Sigmoid colon (tissue), 4 donors: ENCODE results near the gene ATP6V1C2.

Experiments
- CTCF ChIP-seq, 4 experiments: fragments of 450-650 bp in 3 of 4; fragments of 200-600 bp in 1 of 4; IDR thresholded peaks; one replicate each; pipeline ENCODE4 v1.5.1; 2016 to 2019; ENCODE audit warnings: antibody characterized with exemption in 4 of 4, mild to moderate bottlenecking in 3 of 4, moderate library complexity in 2 of 4
- EP300 ChIP-seq, 4 donors: sonication (generic); formaldehyde crosslinking; IDR thresholded peaks; one replicate each; pipeline ENCODE4 v1.6.1; 2017; ENCODE audit warnings: antibody characterized with exemption in 4 of 4
- POLR2A ChIP-seq, 2 donors: fragments of 450-650 bp; IDR thresholded peaks; one replicate each; pipeline ENCODE4 v1.6.1; 2016; ENCODE audit warnings: antibody characterized with exemption in 2 of 2, mild to moderate bottlenecking in 2 of 2, moderate library complexity in 2 of 2

- TF ChIP-seq CTCF (IDR thresholded peaks at IDR 0.05) (no peak), POLR2A (IDR thresholded peaks at IDR 0.05) (no peak), EP300 (IDR thresholded peaks at IDR 0.05) (no peak)
Observed at GRCh38 chr2:10733980-10734379, 12.6 kb downstream of the ATP6V1C2 start.
